Neutrophil (primary cell): ENCODE results near the gene PCMT1.
A peak's percentile ranks its signal among the peaks of the same experiment; 100 is the strongest.

Experiments used
- H3K27ac ChIP-seq: fragments of 200-600 bp; sonication (generic); 2 replicates; pipeline ENCODE4 v1.5.1; 2016; ENCODE audit warnings: mild to moderate bottlenecking, moderate library complexity
- H3K27me3 ChIP-seq: fragments of 200-600 bp; sonication (generic); 2 replicates; pipeline ENCODE4 v1.6.0; 2016; ENCODE audit warnings: mild to moderate bottlenecking
- H3K36me3 ChIP-seq: fragments of 200-600 bp; sonication (generic); 2 replicates; pipeline ENCODE4 v1.5.1; 2017
- H3K4me1 ChIP-seq, 2 experiments: fragments of 200-600 bp in 1 of 2; sonication (generic) in 1 of 2; 1 replicate in 1 of 2; 2 replicates in 1 of 2; pipeline versions ENCODE4 v1.5.1 to v1.6.1; 2013 to 2016; ENCODE audit warnings: low read depth in 1 of 2, low read length in 1 of 2, mild to moderate bottlenecking in 1 of 2, moderate library complexity in 1 of 2; ENCODE audit not compliant: control insufficient read depth in 1 of 2, insufficient read depth in 1 of 2
- H3K4me3 ChIP-seq, 2 experiments: fragments of 200-600 bp in 1 of 2; sonication (generic) in 1 of 2; 1 replicate in 1 of 2; 2 replicates in 1 of 2; pipeline ENCODE4 v1.5.1; 2013 to 2016; ENCODE audit warnings: low read depth in 1 of 2, low read length in 1 of 2, mild to moderate bottlenecking in 1 of 2, moderate library complexity in 1 of 2
- H3K9me3 ChIP-seq: fragments of 200-600 bp; sonication (generic); 2 replicates; pipeline ENCODE4 v1.5.1; 2016
- CTCF ChIP-seq: fragments of 200-600 bp; sonication (generic); IDR thresholded peaks from 2 replicates; pipeline ENCODE4 v1.5.1; 2016; ENCODE audit warnings: antibody characterized with exemption

Gene PCMT1

GRCh38 chr6:149717255-149717587 is 32.3 kb upstream of the PCMT1 start:
- H3K27me3 ChIP-seq: no peaks in the 10 kb centered on the region
- peak overlapping the region; percentile 96 for H3K4me3 ChIP-seq
- H3K4me1 ChIP-seq: peaks cover 29 to 30% of the 10 kb centered on the region in 2 experiments
- peak overlapping the region; percentile 91 for H3K27ac ChIP-seq
- H3K36me3 ChIP-seq: no peaks in the 10 kb centered on the region
- no peaks in the 10 kb centered on the region for H3K9me3 ChIP-seq
- TF ChIP-seq CTCF: no peak

- Histone ChIP-seq H3K4me3 (peak within 1 kb of the TSS; percentile 96), H3K27ac (peak within 1 kb of the TSS; percentile 91), H3K4me1 (peaks cover 29 to 30% of the 10 kb centered on the region in 2 experiments), H3K9me3 (no peaks in the 10 kb centered on the region), H3K36me3 (no peaks in the 10 kb centered on the region), H3K27me3 (no peaks in the 10 kb centered on the region)
- TF ChIP-seq CTCF: peak; percentile 19
Measured at GRCh38 chr6:149717588-149718458, 31.7 kb upstream of the PCMT1 start, which contains the start of gene LATS1. Gene LATS1, minus strand, starts transcription at chr6:149718101. Its CDS starts 15,975 bp downstream, at chr6:149702126.

GRCh38 chr6:149719531-149719930 is 30.0 kb upstream of the PCMT1 start:
- H3K4me1 ChIP-seq: peaks cover 29 to 30% of the 10 kb centered on the region in 2 experiments
- no peak overlapping the region for H3K4me3 ChIP-seq
- H3K27ac ChIP-seq: no peak overlapping the region
- no peaks in the 10 kb centered on the region for H3K27me3 ChIP-seq
- H3K9me3 ChIP-seq: no peaks in the 10 kb centered on the region
- TF ChIP-seq CTCF: no peak
- H3K36me3 ChIP-seq: no peaks in the 10 kb centered on the region

GRCh38 chr6:149723262-149723661 is 26.3 kb upstream of the PCMT1 start:
- Histone ChIP-seq H3K4me3 (no peak overlapping the region), H3K36me3 (no peaks in the 10 kb centered on the region)
- TF ChIP-seq CTCF: no peak

GRCh38 chr6:149723771-149724417 is 25.6 kb upstream of the PCMT1 start:
- H3K4me3 ChIP-seq: no peak overlapping the region
- no peaks in the 10 kb centered on the region for H3K36me3 ChIP-seq
- H3K27me3 ChIP-seq: no peaks in the 10 kb centered on the region
- TF ChIP-seq CTCF: peak; percentile 48
- no peaks in the 10 kb centered on the region for H3K9me3 ChIP-seq
- H3K4me1 ChIP-seq: peaks cover 21 to 25% of the 10 kb centered on the region in 2 experiments
- no peak overlapping the region for H3K27ac ChIP-seq

More at GRCh38 chr6:149723262-149723661, 26.3 kb upstream of the PCMT1 start:
- Histone ChIP-seq H3K4me1 (peaks cover 20 to 24% of the 10 kb centered on the region in 2 experiments), H3K27ac (no peak overlapping the region), H3K9me3 (no peaks in the 10 kb centered on the region), H3K27me3 (no peaks in the 10 kb centered on the region)
